ENCODE measurements around the gene LRCH4.

LRCH4 gene

GRCh38 chr7:100604976-100605911 is 19.3 kb upstream of the LRCH4 start:
- peak; percentile 64 for DNase-seq (ENCODE audit: low spot score)

DNA sequence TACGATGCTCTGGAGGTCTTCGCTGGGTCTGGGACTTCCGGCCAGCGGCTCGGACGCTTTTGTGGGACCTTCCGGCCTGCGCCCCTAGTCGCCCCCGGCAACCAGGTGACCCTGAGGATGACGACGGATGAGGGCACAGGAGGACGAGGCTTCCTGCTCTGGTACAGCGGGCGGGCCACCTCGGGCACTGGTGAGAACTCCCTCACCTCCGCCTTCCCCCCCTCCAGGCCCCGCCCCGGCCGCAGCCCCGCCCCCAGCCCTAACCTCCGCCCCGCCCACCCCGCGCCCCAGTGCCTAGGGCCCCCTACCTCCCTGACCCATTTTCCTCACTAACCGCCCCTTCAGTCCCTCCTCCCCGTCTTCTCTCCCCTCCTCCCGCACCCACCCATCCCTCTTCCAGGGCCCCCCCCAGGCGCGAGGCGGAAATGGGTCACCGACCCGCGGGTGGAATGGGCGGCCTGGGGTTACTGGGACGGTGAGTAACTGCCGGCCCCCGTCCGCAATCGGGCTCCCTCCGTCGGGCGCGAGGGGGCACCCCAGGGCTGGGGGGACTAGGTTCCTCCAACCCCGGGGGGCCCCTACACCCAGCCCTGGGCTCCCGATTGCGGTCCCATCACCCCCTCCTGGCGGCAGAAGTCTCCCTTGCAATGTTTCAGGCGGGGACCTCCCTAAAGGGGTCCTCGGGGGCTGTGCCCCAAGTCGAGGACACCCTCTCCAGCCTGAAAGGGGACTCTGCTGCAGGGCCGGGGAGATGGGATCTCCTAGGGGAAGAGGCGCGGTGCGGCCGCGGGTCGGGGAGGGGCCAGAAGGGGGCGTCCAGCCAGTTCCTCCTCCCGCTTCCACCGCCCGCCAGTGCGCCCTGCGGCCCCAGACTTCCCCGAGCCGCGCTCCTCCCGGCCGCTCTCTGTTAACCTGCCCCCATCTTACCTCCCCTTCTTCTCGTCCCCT is 18.4 kb upstream of the LRCH4 start:
- DNase-seq (ENCODE audit: low spot score), result peak; percentile 85

GRCh38 chr7:100603726-100604027 is 17.7 kb upstream of the LRCH4 start:
- no peak for DNase-seq (ENCODE audit: low spot score)

DNA sequence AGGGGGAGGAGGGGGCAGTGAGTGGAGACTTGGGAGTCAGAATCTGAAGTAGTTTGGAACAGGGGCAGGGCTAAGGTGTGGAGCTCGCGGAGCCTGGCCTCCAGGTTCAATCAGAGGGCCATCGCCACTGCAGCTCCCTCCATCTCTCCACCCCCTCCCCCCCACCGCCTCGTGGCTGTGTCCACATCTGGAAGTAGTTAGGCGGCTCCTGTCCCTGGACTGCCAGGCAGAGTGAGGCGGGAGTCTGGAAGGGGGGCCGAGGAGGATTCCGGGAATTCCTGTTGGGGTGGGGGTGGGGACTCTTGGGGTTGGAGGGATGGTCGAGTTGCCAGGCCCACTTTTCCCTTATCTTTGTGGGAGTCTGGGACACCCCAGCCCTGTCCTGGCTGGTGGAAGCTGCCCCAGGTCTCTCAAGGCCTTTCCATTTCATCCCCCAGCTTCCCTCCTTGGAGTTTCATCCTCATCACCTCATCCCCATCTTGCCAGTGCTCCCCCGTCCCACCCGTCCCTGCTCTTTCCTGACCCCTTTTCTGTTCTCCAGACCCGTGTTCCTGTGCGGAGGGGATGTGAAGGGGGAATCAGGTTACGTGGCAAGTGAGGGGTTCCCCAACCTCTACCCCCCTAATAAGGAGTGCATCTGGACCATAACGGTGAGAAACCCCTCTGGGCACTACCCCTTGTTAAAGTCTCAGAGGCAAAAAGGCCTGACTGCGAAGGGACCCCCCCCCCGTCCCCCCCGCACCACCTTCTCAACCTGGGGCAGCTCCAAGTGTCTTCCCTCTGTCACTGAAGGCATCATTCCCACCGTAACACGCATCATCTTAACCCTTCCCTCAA is 17.2 kb upstream of the LRCH4 start:
- peak; percentile 45 for DNase-seq (ENCODE audit: low spot score)

DNA sequence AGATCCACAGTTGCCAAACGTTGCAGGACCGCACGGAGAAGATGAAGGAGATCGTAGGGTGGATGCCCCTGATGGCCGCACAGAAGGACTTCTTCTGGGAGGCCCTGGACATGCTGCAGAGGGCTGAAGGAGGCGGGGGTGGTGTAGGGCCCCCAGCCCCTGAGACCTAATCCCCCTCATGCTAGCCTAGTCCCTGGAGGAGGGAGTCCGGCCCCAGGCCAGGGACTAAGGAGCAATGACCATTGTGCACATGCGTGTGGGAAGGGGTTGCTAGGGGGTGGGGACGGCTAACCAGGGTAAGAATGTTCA is 14.8 kb upstream of the LRCH4 start:
- DNase-seq (ENCODE audit: low spot score), result no peak

GRCh38 chr7:100599911-100600729 is 14.2 kb upstream of the LRCH4 start:
- DNase-seq (ENCODE audit: low spot score), result no peak

DNA sequence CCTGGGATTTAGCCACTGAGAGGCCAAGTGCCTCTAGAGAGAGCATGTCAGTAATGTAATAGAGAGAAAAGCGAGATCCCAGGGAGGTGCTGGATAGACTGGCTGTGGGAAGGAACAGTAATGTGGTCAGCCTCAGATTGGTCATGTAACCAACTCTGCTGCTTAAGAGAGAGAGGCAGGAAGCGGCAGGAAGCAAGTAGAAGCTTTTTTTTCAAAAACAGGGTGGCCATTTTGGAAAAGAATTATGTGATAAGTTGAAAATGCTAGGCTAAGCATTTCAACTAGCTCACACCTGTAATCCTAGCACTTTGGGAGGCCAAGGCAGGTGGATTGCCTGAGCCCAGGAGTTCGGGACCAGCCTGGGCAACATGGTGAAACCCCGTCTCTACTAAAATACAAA is 12.5 kb upstream of the LRCH4 start:
- DNase-seq (ENCODE audit: low spot score), result peak; percentile 46

DNA sequence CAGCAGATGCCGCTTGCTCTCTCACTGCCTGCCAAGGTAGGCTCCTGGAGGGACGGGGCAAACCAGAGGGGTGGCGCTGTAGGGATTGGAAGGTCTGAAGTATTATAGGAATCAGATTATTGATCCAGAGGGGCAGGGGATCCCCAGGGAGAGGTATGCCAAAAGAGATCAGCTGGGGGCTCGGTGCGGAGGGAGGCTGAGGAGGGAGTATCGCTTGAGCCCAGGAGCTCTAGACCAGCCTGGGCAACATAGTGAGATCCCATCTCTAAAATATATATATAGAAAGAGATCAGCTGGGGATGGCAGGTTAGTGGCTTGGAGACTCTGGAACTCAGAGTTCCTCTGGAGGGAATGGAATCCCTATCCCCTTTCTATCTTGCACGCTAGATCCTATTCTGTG is 9.3 kb upstream of the LRCH4 start:
- no peak for DNase-seq (ENCODE audit: low spot score)

DNA sequence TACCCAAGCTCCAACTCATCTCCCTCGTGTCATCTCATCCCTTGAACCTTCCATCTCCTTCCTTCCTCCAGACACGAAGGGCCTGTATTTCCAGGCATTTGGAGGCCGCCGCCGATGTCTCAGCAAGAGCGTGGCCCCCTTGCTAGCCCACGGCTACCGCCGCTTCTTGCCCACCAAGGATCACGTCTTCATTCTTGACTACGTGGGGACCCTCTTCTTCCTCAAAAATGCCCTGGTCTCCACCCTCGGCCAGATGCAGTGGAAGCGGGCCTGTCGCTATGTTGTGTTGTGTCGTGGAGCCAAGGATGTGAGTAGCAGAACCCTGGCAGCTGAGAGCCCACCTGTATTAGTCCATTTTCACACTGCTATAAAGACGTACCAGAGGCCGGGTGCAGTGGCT is 5.7 kb upstream of the LRCH4 start:
- no peak for DNase-seq (ENCODE audit: low spot score)

DNA sequence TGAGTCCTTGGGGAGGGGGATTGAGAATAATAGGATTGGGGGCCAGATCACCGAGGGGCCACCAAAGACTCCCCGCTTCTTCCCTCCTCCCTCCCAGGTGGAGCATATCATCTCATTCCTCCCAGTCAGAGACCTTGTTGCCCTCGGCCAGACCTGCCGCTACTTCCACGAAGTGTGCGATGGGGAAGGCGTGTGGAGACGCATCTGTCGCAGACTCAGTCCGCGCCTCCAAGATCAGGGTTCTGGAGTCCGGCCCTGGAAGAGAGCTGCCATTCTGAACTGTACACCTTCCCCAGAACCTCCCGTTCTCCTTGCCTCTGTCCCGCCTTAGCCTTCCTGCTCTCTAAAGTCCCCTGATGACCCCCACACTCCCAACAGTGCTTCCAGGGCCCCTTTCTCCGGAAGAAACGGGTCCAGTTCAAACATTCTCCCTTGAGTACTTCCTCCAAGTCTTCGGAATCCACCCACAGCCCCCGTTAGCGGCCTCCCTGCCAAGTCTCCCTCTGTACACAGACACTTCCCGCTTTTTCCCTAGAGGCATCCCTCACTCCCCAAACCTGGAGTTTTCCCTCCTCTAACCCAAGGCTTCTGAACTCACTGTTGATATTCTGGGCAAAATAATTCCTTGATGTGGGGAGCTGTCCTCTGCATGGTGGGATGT is 4.3 kb upstream of the LRCH4 start:
- no peak for DNase-seq (ENCODE audit: low spot score)

GRCh38 chr7:100589341-100589947 is 3.5 kb upstream of the LRCH4 start:
- DNase-seq (ENCODE audit: low spot score), result no peak

DNA sequence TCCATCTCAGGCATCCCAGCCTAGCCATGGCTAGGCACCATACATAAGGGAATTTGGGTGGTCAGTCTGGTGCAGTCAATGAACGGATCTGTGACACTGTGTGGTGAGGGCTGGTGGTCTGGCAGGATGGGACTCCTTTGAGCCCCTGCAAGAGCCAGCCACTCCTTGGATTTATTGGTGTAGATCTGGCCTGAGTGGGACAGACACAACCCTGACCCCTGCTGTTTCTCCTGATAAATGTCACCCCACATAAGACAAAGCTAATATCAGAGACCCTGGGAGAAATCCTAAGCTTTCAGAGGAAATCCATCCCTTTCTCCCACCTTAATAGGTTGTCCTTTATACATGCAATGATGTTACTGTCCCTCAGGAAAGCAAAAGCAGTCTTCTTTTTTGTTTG is 2.5 kb upstream of the LRCH4 start:
- peak; percentile 69 for DNase-seq (ENCODE audit: low spot score)

GRCh38 chr7:100586266-100587025 is 517 bp upstream of the LRCH4 start, which contains the start of gene FBXO24:
Gene FBXO24, plus strand, starts transcription at chr7:100586328. Its CDS starts 298 bp downstream, at chr7:100586626.
- peak; percentile 100 for DNase-seq (ENCODE audit: low spot score)

DNA sequence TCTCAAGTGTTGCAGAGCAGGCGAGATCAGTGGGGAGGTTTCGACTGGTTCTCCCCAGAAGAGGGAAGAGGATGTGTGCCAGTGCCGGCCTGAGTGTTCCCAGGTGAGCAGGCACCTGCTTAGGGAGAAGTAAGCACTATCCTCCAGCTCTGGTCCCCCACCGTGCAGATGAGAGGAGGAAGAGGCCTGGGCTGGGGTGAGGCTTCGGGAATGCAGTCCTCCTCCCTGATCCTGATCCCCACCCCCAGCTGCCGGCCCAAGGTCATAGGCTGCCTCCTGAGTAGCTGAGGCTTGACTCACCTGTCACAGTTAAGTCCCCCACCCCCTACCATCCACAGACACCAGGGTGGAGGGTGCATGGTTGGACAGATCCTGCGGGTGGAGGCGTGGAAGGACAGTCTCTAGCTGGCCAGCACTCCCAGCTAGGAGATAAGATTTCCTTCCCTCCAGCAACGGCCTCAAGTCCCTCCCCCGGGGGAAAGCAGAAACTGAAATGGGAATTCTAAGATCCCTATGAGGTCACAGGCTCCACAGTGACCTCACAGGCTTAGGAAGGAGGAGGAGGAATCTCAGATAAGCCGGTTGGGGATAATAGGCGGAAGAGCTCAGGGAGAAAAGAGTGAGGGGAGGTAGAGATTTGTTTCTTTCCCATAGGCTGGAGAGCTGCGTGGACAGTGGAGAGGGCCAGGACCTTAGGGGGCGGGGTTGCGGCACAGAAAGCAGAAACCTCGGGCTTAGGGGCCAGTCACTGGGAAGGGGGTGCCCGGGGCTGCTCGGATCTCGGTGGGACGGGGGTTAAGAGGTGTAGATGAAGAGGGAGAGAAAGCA is 1.0 kb downstream of the LRCH4 start:
- peak; percentile 83 for DNase-seq (ENCODE audit: low spot score)

DNA sequence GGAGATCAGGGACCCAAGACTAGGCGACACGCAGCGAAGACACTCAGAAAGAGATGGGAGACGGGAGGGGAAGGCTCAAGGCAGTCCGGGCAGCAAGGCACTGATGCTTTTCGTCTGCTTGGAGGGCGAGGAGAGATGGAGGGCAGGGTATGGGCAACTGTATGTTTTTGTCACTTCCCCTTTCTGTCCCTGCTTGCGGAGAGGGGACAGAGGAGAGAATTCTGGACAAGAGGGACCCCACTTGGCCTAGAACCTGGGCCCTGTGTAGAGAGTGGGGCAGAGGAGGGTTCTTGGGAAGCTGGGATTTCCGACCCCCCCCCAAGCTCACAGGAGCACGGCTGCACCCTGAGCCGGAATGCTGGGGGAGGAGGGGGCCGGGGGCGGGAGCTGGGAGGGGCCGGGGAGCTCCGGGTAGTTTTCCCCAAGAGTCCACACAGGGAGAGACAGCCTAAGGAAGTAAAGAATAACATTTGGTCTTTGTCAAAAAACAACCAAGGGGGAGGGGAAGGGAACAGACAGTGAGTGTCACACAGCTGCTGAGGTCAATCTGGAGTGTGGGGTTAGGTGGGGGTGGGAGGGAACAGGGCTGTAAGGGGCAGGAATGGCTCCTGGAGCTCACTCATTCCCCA is 1.8 kb downstream of the LRCH4 start:
- no peak for DNase-seq (ENCODE audit: low spot score)

DNA sequence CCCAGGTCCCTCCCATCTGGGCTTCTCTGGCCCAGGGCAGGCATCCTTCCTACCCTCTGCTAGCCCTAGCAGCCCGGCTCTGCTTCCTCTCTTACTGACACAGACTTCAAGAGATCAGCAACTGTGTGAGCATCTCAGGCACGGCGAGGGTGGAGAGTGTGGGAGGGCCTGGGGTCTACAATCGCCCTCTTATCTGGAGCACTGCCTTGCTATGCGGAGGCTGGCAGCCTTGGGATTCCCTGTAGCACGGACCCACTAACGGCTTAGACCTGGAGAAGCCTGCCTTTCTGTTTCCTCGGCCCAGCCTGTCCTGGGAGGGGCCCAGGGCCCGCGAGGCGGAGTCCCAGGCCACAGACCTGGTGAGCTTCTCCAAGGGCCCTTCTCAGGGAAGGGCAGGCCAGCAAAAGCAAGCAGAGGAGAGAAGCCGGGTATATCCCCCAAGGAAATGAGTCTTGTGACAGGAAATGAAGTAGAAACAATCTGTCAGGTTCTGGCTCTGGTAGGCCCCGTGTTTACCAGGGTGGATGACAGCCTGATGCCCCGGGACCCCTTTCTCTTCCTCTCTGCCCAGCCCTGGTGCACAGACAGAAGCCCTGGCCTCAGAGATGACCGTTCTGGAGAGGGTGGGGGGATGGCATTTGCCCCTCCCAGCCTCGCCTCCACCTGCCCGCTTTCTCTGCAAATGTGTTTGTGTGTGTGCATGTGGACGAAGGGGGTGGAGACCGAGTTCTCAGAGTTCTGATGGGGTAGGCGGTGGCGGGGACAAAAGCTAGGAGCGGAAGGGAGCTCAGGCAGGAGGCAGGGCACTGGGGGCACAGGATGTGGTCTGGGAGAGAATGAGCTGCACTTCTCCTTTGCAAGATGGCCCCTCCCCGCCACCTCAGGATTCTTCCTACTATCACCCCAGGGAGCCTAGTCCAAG is 2.5 kb downstream of the LRCH4 start:
- peak; percentile 79 for DNase-seq (ENCODE audit: low spot score)

GRCh38 chr7:100582650-100583049 is 3.3 kb downstream of the LRCH4 start:
- DNase-seq (ENCODE audit: low spot score), result no peak

All from SW480 (cell line).